ENCODE results near the gene ZNF324. TPM values are rescaled to one million over a fixed set of nuclear protein-coding genes. Genes with fewer than 3 reads are reported as not detected.

Gene ZNF324
- total RNA-seq, 3 donors from 2014 or later (not counting 1 experiment from before 2014, with no cell fraction given): 21.3 to 23.7 (median 23.3) TPM

DNA sequence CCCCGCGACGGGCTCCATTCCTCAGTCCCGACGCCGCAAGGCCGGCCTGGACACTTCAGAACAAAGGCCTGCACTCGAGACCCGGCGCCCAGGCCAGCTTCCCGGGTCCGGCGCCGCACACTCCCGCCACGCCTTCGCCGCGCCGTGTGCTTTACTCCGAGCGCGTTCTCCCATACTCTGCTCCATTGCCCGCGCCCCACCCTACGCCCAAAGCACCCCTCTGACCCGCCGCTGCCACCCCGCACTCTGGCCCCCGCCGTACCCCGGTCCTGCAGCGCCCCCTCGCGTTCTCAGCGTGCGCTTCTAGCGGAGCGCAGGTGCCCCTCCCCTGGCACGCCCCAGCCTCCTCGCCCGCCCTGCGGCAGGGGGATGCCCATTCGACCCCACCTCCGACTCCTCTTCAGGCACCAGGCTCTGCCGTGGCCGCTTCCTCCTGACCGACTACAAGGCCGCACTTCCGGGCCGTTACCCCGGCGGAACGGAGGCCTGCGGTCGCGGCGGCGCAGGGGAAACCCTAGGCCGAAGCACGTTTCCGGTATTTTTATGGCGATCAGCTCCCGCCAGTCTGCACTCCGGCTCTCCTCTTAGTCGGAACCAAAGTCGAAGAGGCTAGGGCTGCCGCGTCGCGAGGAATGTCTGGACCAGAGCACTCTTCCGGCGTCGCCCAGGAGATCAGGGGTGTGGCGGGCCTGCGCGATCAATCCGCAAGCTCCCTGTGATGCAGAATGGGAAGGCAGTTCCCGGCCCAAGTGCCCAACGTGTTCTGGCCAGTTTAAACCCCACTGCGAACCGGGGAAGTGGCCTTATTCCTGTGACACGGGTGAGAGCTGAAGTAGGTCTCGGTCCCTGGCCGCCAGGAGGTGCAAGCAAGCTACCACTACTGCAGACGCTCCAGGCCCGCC is 52.7 kb downstream of the ZNF324 start, which contains the start of gene ZBTB45:
ZBTB45 (minus strand) TSS at position 456 of the 902 bp plus-strand sequence. CDS start 2,137 bp downstream, outside the sequence.
- H3K4me1 Mint-ChIP-seq: peaks cover 25 to 46% of the 10 kb centered on the region in 2 donors

GRCh38 chr19:58520257-58520599 is 53.3 kb downstream of the ZNF324 start:
- no peaks in the 10 kb centered on the region for H3K9me3 ChIP-seq (ENCODE audit: control insufficient read depth, insufficient read depth, low read length)
- Mint-ChIP-seq H3K27me3 (ENCODE audit: low read depth in 2 of 2) (no peaks in the 10 kb centered on the region), H3K4me1 (peaks cover 25 to 44% of the 10 kb centered on the region in 2 donors), H3K9me3 (no peaks in the 10 kb centered on the region), H3K27ac (peak overlapping the region; percentile 97 to 100), H3K36me3 (no peaks in the 10 kb centered on the region), H3K4me3 (peak overlapping the region; percentile 97)
- TF ChIP-seq CTCF (IDR thresholded peaks at IDR 0.05): no peak
- DNase-seq (no peak), ATAC-seq (no peak)
- H3K4me1 ChIP-seq (ENCODE audit: control insufficient read depth, insufficient read depth, low read length): peaks cover 34% of the 10 kb centered on the region
- peak overlapping the region; percentile 81 for H3K4me3 ChIP-seq (ENCODE audit: low read length)
- H3K36me3 ChIP-seq (ENCODE audit: control insufficient read depth, insufficient read depth, low read length): peaks cover 16% of the 10 kb centered on the region
- intact Hi-C loops (cut with micrococcal nuclease): loop anchor here (1.0 kb wide), 3 partner anchors 44 to 61 kb away; partner anchors contain the start of gene ZNF446
- peak overlapping the region; percentile 98 for H3K27ac ChIP-seq (ENCODE audit: low read length)
- 11% methylated on average over 4 of the region's 7 CpGs for WGBS (ENCODE audit: insufficient coverage)
- H3K27me3 ChIP-seq (ENCODE audit: control insufficient read depth, insufficient read depth, low read length): no peaks in the 10 kb centered on the region

More for the DNA sequence above, 52.7 kb downstream of the ZNF324 start, which contains the start of gene ZBTB45:
- Mint-ChIP-seq H3K4me3 (peak within 1 kb of the TSS; percentile 97), H3K9me3 (no peaks in the 10 kb centered on the region), H3K27me3 (ENCODE audit: low read depth in 2 of 2) (no peaks in the 10 kb centered on the region), H3K27ac (peak within 1 kb of the TSS; percentile 97 to 100), H3K36me3 (no peaks in the 10 kb centered on the region)
- H3K36me3 ChIP-seq (ENCODE audit: control insufficient read depth, insufficient read depth, low read length): peaks cover 16% of the 10 kb centered on the region
- ATAC-seq (peak; percentile 80 to 93 (median 83)), DNase-seq (peak; percentile 91 to 95)
- H3K27ac ChIP-seq (ENCODE audit: low read length): peak within 1 kb of the TSS; percentile 98
- WGBS (ENCODE audit: insufficient coverage): under 1% methylated on average over 87 of the region's 87 CpGs
- no peaks in the 10 kb centered on the region for H3K27me3 ChIP-seq (ENCODE audit: control insufficient read depth, insufficient read depth, low read length)
- TF ChIP-seq CTCF (IDR thresholded peaks at IDR 0.05): peak; percentile 71
- H3K4me3 ChIP-seq (ENCODE audit: low read length): peak within 1 kb of the TSS; percentile 81
- intact Hi-C loops (cut with micrococcal nuclease): loop anchor here (1.0 to 2.0 kb wide), 5 partner anchors 20 to 337 kb away; partner anchors contain the start of genes ZNF274 and ZNF446
- no peaks in the 10 kb centered on the region for H3K9me3 ChIP-seq (ENCODE audit: control insufficient read depth, insufficient read depth, low read length)
- H3K4me1 ChIP-seq (ENCODE audit: control insufficient read depth, insufficient read depth, low read length): peaks cover 38% of the 10 kb centered on the region

DNA sequence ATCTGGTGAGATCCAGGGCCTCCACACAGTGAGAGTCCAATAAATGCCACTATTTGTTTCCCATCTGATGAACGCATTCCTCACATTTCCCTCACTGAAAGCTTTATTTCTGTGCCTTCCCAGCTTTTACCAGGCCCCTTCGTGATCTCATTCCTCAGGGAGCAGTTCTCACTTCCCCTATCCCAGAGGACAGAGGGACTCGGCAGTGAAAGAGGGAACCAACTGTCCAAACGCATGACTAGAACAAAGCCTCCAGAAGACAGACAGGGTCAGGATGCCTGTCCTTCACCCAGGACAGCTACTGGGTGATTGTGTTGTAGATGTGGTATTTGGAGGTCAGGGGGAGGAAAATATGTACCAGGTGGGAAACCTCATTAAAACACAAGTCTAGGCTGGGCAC is 54.8 kb downstream of the ZNF324 start:
- Mint-ChIP-seq H3K4me1 (peaks cover 25 to 36% of the 10 kb centered on the region in 2 donors), H3K9me3 (no peaks in the 10 kb centered on the region), H3K27ac (no peak overlapping the region), H3K36me3 (no peaks in the 10 kb centered on the region), H3K27me3 (ENCODE audit: low read depth in 2 of 2) (no peaks in the 10 kb centered on the region), H3K4me3 (no peak overlapping the region)
- no peak for TF ChIP-seq CTCF (IDR thresholded peaks at IDR 0.05)
- Histone ChIP-seq H3K4me1 (ENCODE audit: control insufficient read depth, insufficient read depth, low read length) (peaks cover 28% of the 10 kb centered on the region), H3K27me3 (ENCODE audit: control insufficient read depth, insufficient read depth, low read length) (no peaks in the 10 kb centered on the region), H3K36me3 (ENCODE audit: control insufficient read depth, insufficient read depth, low read length) (peaks cover 5% of the 10 kb centered on the region), H3K9me3 (ENCODE audit: control insufficient read depth, insufficient read depth, low read length) (no peaks in the 10 kb centered on the region), H3K27ac (ENCODE audit: low read length) (no peak overlapping the region), H3K4me3 (ENCODE audit: low read length) (no peak overlapping the region)
- DNase-seq (no peak), ATAC-seq (no peak)
- intact Hi-C loops (cut with micrococcal nuclease): no loop called here
- 89% methylated on average over 4 of the region's 4 CpGs for WGBS (ENCODE audit: insufficient coverage)
